CD4-positive, alpha-beta T cell treated with Interferon alpha-2 for 1 hour (primary cell): ENCODE data around the gene ERFL.

Source experiments
- DNase-seq, 2 donors: peaks; one replicate each; pipeline ENCODE4 v3.0.0-alpha.2; 2020 to 2022

The ERFL gene

GRCh38 chr19:41928221-41928683 is at the start of gene ERFL:
TSS of gene ERFL (minus strand) at chr19:41928449. CDS start at chr19:41912919, 15,530 bp downstream.
- no peak for DNase-seq

GRCh38 chr19:41977916-41978315 is 49.7 kb upstream of the ERFL start:
- no peak for DNase-seq

GRCh38 chr19:41974652-41975051 is 46.4 kb upstream of the ERFL start:
- no peak for DNase-seq

GRCh38 chr19:41971363-41971762 is 43.1 kb upstream of the ERFL start:
- no peak for DNase-seq

GRCh38 chr19:41969772-41970458 is 41.7 kb upstream of the ERFL start:
- DNase-seq, result no peak

GRCh38 chr19:41968751-41969595 is 40.7 kb upstream of the ERFL start:
- no peak for DNase-seq

GRCh38 chr19:41967054-41967783 is 39.0 kb upstream of the ERFL start:
- DNase-seq, result peak in 1 of 2 donors; percentile 5

GRCh38 chr19:41965106-41965505 is 36.9 kb upstream of the ERFL start:
- DNase-seq, result no peak

GRCh38 chr19:41960973-41961372 is 32.7 kb upstream of the ERFL start:
- no peak for DNase-seq

GRCh38 chr19:41959056-41960053 is 31.1 kb upstream of the ERFL start, which contains the start of gene RABAC1:
TSS of gene RABAC1 (minus strand) at chr19:41959321. CDS start at chr19:41959292, 29 bp downstream.
- peak; percentile 86 to 91 for DNase-seq

GRCh38 chr19:41958367-41959055 is 30.3 kb upstream of the ERFL start:
- DNase-seq, result peak; percentile 78 to 85

GRCh38 chr19:41957838-41958366 is 29.7 kb upstream of the ERFL start:
- peak; percentile 59 to 60 for DNase-seq

- no peak for DNase-seq
Observed at GRCh38 chr19:41957161-41957837, 29.1 kb upstream of the ERFL start.

GRCh38 chr19:41956621-41957020 is 28.4 kb upstream of the ERFL start:
- no peak for DNase-seq

GRCh38 chr19:41955521-41955920 is 27.3 kb upstream of the ERFL start:
- no peak for DNase-seq

GRCh38 chr19:41951686-41952172 is 23.5 kb upstream of the ERFL start:
- peak; percentile 78 to 86 for DNase-seq

- no peak for DNase-seq
Observed at GRCh38 chr19:41947091-41947490, 18.8 kb upstream of the ERFL start.

GRCh38 chr19:41945135-41945766 is 17.0 kb upstream of the ERFL start:
- peak; percentile 89 to 90 for DNase-seq

- DNase-seq, result no peak
Observed at GRCh38 chr19:41944336-41944735, 16.1 kb upstream of the ERFL start.
